SK-N-SH (cell line): ENCODE measurements around the gene DHRS1. TPM values are rescaled to one million over a fixed set of nuclear protein-coding genes. Genes with fewer than 3 reads are reported as not detected.

Source experiments
- CTCF ChIA-PET: fragments of 300-600, 350-600 bp; formaldehyde crosslinking; extraction: SDS; loops from one replicate; lab custom pipeline; 2021; lab: Yijun Ruan, JAX
- POLR2A ChIA-PET: fragments of 350-600 bp; sonication (Branson Sonifier 250); formaldehyde crosslinking; extraction: SDS; loops from one replicate; lab custom pipeline; 2020; ENCODE audit warnings: antibody characterized with exemption, inconsistent platforms; lab: Yijun Ruan, JAX
- DNase-seq: peaks from one replicate; pipeline ENCODE4 v3.0.0; 2012
- H2AFZ ChIP-seq: fragments of 200-600 bp; sonication (generic); 2 replicates; pipeline ENCODE4 v1.8.1; 2016; ENCODE audit warnings: antibody characterized with exemption, mild to moderate bottlenecking, low read depth
- H3F3A ChIP-seq: fragments of 200-600 bp; sonication (generic); replicated peaks from 2 replicates; pipeline ENCODE3; 2016; ENCODE audit warnings: antibody characterized with exemption, mild to moderate bottlenecking; ENCODE audit not compliant: insufficient read depth
- H3K27ac ChIP-seq, 2 experiments: fragments of 200-500 bp in 1 of 2; fragments of 200-600 bp in 1 of 2; sonication (Bioruptor generic) in 1 of 2; sonication (generic), shearing (Covaris generic) in 1 of 2; 2 replicates each; pipeline versions ENCODE4 v1.5.1 to v1.6.1; 2014 to 2016; ENCODE audit warnings: low read depth in 2 of 2, inconsistent platforms in 1 of 2, low read length in 1 of 2, mild to moderate bottlenecking in 1 of 2, mixed read lengths in 1 of 2
- H3K27me3 ChIP-seq: fragments of 200-600 bp; sonication (generic), shearing (Covaris generic); 2 replicates; pipeline ENCODE4 v1.6.1; 2016; ENCODE audit warnings: mixed run types; ENCODE audit not compliant: insufficient read depth
- H3K36me3 ChIP-seq, 2 experiments: fragments of 200-500 bp in 1 of 2; fragments of 200-600 bp in 1 of 2; sonication (Bioruptor generic) in 1 of 2; sonication (generic) in 1 of 2; replicated peaks in 1 of 2; 2 replicates each; pipeline versions ENCODE3 to v1.5.1; 2014 to 2016; ENCODE audit warnings: low read length in 1 of 2, mild to moderate bottlenecking in 1 of 2; ENCODE audit not compliant: insufficient read depth in 2 of 2, control insufficient read depth in 1 of 2
- H3K4me1 ChIP-seq, 2 experiments: fragments of 200-500 bp in 1 of 2; fragments of 200-600 bp in 1 of 2; sonication (Bioruptor generic) in 1 of 2; sonication (generic), shearing (Covaris generic) in 1 of 2; 2 replicates each; pipeline versions ENCODE4 v1.5.1 to v1.6.1; 2014 to 2016; ENCODE audit warnings: low read depth in 1 of 2, low read length in 1 of 2, mixed run types in 1 of 2; ENCODE audit not compliant: insufficient read depth in 2 of 2, control insufficient read depth in 1 of 2
- H3K4me2 ChIP-seq: fragments of 200-600 bp; sonication (generic), shearing (Covaris generic); 2 replicates; pipeline ENCODE4 v1.6.1; 2017; ENCODE audit warnings: mixed run types
- H3K4me3 ChIP-seq, 2 experiments: fragments of 200-500 bp in 1 of 2; fragments of 200-600 bp in 1 of 2; sonication (Bioruptor generic) in 1 of 2; sonication (generic), shearing (Covaris generic) in 1 of 2; 2 replicates each; pipeline versions ENCODE4 v1.5.1 to v1.8.1; 2014 to 2016; ENCODE audit warnings: low read depth in 2 of 2, inconsistent platforms in 1 of 2, low read length in 1 of 2, mild to moderate bottlenecking in 1 of 2, mixed read lengths in 1 of 2, moderate library complexity in 1 of 2
- H3K79me2 ChIP-seq: fragments of 200-600 bp; sonication (generic); 2 replicates; pipeline ENCODE4 v1.8.1; 2017; ENCODE audit warnings: mild to moderate bottlenecking; ENCODE audit not compliant: insufficient read depth
- H3K9ac ChIP-seq: fragments of 200-600 bp; sonication (generic); 2 replicates; pipeline ENCODE4 v1.6.1; 2017; ENCODE audit warnings: mixed run types
- H3K9me2 ChIP-seq: fragments of 200-600 bp; sonication (generic); 2 replicates; pipeline ENCODE4 v1.6.1; 2017; ENCODE audit warnings: mixed run types
- H3K9me3 ChIP-seq: fragments of 200-600 bp; sonication (generic); 2 replicates; pipeline ENCODE4 v1.6.1; 2017; ENCODE audit warnings: mixed run types, mild to moderate bottlenecking, moderate library complexity
- H4K20me1 ChIP-seq: fragments of 200-600 bp; sonication (generic); 2 replicates; pipeline ENCODE4 v1.6.1; 2017; ENCODE audit warnings: mild to moderate bottlenecking, mixed run types; ENCODE audit not compliant: insufficient read depth
- CHD2 ChIP-seq: fragments of 150-350 bp; IDR thresholded peaks from 2 replicates; pipeline ENCODE4 v1.6.1; 2018; ENCODE audit warnings: low read length; ENCODE audit not compliant: partially characterized antibody
- ELF1 ChIP-seq: IDR thresholded peaks from 2 replicates; pipeline ENCODE4 v1.4.0; 2012
- EZH2phosphoT487 ChIP-seq: fragments of 200-600 bp; sonication (generic); IDR thresholded peaks from 2 replicates; pipeline ENCODE4 v1.6.1; 2017; ENCODE audit warnings: low read depth, mixed run types, mild to moderate bottlenecking, antibody characterized with exemption, moderate library complexity, borderline replicate concordance
- FOXJ3 ChIP-seq: sonication (generic); formaldehyde crosslinking; IDR thresholded peaks from 2 replicates; pipeline ENCODE4 v1.5.1; 2020; ENCODE audit warnings: mild to moderate bottlenecking, missing genetic modification reagents
- FOXM1 ChIP-seq: IDR thresholded peaks from 2 replicates; pipeline ENCODE4 v1.4.0; 2012; ENCODE audit warnings: low read depth, mild to moderate bottlenecking
- GABPA ChIP-seq: IDR thresholded peaks from 2 replicates; pipeline ENCODE4 v1.4.0; 2012; ENCODE audit warnings: low read depth, mild to moderate bottlenecking
- GATA2 ChIP-seq: sonication (generic); formaldehyde crosslinking; IDR thresholded peaks from 2 replicates; pipeline ENCODE4 v1.5.0; 2020; ENCODE audit warnings: mild to moderate bottlenecking, missing genetic modification reagents
- JUND ChIP-seq: IDR thresholded peaks from 2 replicates; pipeline ENCODE4 v1.4.0; 2012
- POLR2AphosphoS5 ChIP-seq: IDR thresholded peaks from 2 replicates; pipeline ENCODE4 v1.6.1; 2012; ENCODE audit warnings: low read depth, low read length
- RCOR1 ChIP-seq: fragments of 150-350 bp; IDR thresholded peaks from 2 replicates; pipeline ENCODE4 v1.6.1; 2017; ENCODE audit warnings: antibody characterized with exemption, low read length
- RFX5 ChIP-seq: IDR thresholded peaks from 2 replicates; pipeline ENCODE4 v1.6.1; 2012; ENCODE audit warnings: mild to moderate bottlenecking, improper control_type of control experiment, low read length
- SIN3A ChIP-seq: IDR thresholded peaks from 2 replicates; pipeline ENCODE4 v1.6.1; 2012; ENCODE audit warnings: low read depth, mild to moderate bottlenecking, low read length, moderate library complexity, borderline replicate concordance
- TCF12 ChIP-seq: IDR thresholded peaks from 2 replicates; pipeline ENCODE4 v1.4.0; 2012
- WGBS: methylation state at CpG from one replicate; pipeline ENCODE4 v1.1.6; 2017; ENCODE audit warnings: low lambda C conversion rate; 5-methylcytosine and 5-hydroxymethylcytosine counted together
- polyA plus RNA-seq, 3 experiments: library from polyadenylated mRNA; depleted of rRNA; stranded (reverse); fragments of >200 nt; gene quantifications; 2 replicates each; pipeline ENCODE4 v1.2.3, GENCODE V29; 2012
- TF ChIP-seq, protein P1 (sequence below): IDR thresholded peaks from 2 replicates; pipeline ENCODE4 v1.6.1; 2012; ENCODE audit warnings: mild to moderate bottlenecking, low read depth, low read length, moderate library complexity
- TF ChIP-seq, protein P2 (sequence below): fragments of 150-350 bp; IDR thresholded peaks from 2 replicates; pipeline ENCODE4 v1.6.1; 2017; ENCODE audit warnings: antibody characterized with exemption, low read length, low read depth, borderline replicate concordance
- TF ChIP-seq, protein P3 (sequence below): IDR thresholded peaks from 2 replicates; pipeline ENCODE4 v1.4.0; 2012; ENCODE audit warnings: low read depth
- TF ChIP-seq, protein P4 (sequence below): fragments of 200-600 bp; sonication (generic); IDR thresholded peaks from 2 replicates; pipeline ENCODE4 v1.6.1; 2017; ENCODE audit warnings: antibody characterized with exemption, mild to moderate bottlenecking, moderate library complexity
- TF ChIP-seq, protein P5 (sequence below): IDR thresholded peaks from 2 replicates; pipeline ENCODE4 v1.4.0; 2012; ENCODE audit warnings: low read depth, borderline replicate concordance
- TF ChIP-seq, protein P6 (sequence below): IDR thresholded peaks from 2 replicates; pipeline ENCODE4 v1.4.0; 2012; ENCODE audit warnings: low read depth, borderline replicate concordance
- TF ChIP-seq, protein P7 (sequence below): IDR thresholded peaks from 2 replicates; pipeline ENCODE4; 2012

DHRS1 gene
- 65.4 and 71.7 TPM in 2 replicates for polyA plus RNA-seq (2012; rRNA removed)
- 35.1 and 41.5 TPM in 2 replicates for polyA plus RNA-seq (2012; cell fraction: cytosol; rRNA removed)
- polyA plus RNA-seq (2012; cell fraction: nucleus; rRNA removed), result 154 and 173 TPM in 2 replicates

DNA sequence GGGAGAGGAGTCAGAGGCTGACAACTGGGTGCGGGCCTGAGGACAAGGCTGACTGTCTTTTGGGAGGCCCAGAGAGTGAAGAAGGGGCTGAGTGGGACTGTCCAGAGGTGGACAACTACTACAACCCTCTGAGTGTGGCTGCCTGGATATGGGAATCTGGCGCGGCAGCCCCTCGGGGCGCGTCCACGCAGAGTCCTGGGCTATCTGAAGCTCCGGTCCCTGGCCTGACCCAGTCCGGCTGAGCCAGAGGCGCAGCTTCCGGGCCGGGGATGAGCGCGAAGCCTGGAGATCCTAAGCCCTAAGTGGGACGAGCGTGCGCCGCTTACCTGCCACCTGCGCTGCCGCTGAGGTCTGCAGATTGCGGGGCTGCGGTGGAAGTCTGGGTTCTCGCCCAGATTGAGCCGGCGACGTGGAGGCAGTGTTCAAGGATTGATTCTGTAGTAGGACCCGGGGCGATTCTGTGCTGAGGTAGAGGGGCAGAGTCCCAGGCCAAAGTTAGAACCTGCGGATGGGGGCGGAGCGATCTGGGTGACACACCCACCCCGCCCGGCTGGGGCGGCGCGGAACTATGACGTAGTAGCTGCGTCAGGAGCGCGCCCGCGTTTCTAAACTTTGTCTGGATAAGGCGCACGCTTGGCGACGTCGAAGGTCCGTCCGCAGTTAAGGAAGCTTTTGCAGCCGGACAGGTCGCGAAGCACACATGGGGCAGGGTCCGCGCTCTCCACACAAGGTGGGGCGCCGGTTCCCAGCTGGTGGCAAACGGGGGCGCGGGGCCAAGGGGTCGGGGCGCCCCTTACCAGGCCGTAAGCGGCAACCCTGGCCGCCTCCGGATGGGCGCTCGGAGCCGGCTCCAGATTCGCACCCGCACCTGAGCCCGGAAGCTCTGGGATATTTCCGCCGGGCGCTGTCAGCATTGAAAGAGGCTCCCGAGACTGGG is at the start of gene DHRS1, which contains the start of gene NOP9:
Gene DHRS1, minus strand, starts transcription at position 526 of the 937 bp plus-strand sequence. CDS start 674 bp downstream, outside the sequence.
Gene NOP9, plus strand, starts transcription at position 596 of the 937 bp plus-strand sequence. Its CDS starts 105 bp downstream, at position 701.
- H3K4me2 ChIP-seq, result peak within 1 kb of the TSS; percentile 98
- peaks cover 28% of the 10 kb centered on the region for H3K79me2 ChIP-seq
- under 1% methylated on average over 44 of the region's 75 CpGs for WGBS
- CTCF ChIA-PET, result interaction anchor here (0.8 to 8.1 kb wide), 9 partner anchors 9 to 208 kb away, joined by 3 to 191 read pairs (median 20); partner anchors contain the start of genes CHMP4A, CIDEB, LTB4R2 and MDP1
- H3K9me3 ChIP-seq, result no peaks in the 10 kb centered on the region
- H3K9me2 ChIP-seq, result no peaks in the 10 kb centered on the region
- peak within 1 kb of the TSS; percentile 90; the same call in 1 of the 2 replicates for H2AFZ ChIP-seq
- H3K9ac ChIP-seq, result peak within 1 kb of the TSS; percentile 82
- H3K27ac ChIP-seq, result peak within 1 kb of the TSS; percentile 63 to 69; a peak in 3 of 4 replicates
- H4K20me1 ChIP-seq, result no peaks in the 10 kb centered on the region
- peak; percentile 97 for DNase-seq
- H3K27me3 ChIP-seq, result no peaks in the 10 kb centered on the region
- peaks cover 13 to 14% of the 10 kb centered on the region in 2 experiments for H3K4me1 ChIP-seq
- peaks cover 21% of the 10 kb centered on the region for H3F3A ChIP-seq
- POLR2A ChIA-PET, result interaction anchor here (1.0 to 4.5 kb wide), 4 partner anchors 8 to 57 kb away, joined by 4 to 27 read pairs (median 5); partner anchors contain the start of genes CIDEB, RABGGTA and TINF2
- peak within 1 kb of the TSS; percentile 92 to 93 for H3K4me3 ChIP-seq
- peaks cover 41 to 48% of the 10 kb centered on the region in 2 experiments for H3K36me3 ChIP-seq
- TF ChIP-seq, protein P1, sequence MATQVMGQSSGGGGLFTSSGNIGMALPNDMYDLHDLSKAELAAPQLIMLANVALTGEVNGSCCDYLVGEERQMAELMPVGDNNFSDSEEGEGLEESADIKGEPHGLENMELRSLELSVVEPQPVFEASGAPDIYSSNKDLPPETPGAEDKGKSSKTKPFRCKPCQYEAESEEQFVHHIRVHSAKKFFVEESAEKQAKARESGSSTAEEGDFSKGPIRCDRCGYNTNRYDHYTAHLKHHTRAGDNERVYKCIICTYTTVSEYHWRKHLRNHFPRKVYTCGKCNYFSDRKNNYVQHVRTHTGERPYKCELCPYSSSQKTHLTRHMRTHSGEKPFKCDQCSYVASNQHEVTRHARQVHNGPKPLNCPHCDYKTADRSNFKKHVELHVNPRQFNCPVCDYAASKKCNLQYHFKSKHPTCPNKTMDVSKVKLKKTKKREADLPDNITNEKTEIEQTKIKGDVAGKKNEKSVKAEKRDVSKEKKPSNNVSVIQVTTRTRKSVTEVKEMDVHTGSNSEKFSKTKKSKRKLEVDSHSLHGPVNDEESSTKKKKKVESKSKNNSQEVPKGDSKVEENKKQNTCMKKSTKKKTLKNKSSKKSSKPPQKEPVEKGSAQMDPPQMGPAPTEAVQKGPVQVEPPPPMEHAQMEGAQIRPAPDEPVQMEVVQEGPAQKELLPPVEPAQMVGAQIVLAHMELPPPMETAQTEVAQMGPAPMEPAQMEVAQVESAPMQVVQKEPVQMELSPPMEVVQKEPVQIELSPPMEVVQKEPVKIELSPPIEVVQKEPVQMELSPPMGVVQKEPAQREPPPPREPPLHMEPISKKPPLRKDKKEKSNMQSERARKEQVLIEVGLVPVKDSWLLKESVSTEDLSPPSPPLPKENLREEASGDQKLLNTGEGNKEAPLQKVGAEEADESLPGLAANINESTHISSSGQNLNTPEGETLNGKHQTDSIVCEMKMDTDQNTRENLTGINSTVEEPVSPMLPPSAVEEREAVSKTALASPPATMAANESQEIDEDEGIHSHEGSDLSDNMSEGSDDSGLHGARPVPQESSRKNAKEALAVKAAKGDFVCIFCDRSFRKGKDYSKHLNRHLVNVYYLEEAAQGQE, result no peak
- TF ChIP-seq SIN3A, result peak; percentile 94
- TF ChIP-seq POLR2AphosphoS5, result peak; percentile 76
- TF ChIP-seq, protein P2, sequence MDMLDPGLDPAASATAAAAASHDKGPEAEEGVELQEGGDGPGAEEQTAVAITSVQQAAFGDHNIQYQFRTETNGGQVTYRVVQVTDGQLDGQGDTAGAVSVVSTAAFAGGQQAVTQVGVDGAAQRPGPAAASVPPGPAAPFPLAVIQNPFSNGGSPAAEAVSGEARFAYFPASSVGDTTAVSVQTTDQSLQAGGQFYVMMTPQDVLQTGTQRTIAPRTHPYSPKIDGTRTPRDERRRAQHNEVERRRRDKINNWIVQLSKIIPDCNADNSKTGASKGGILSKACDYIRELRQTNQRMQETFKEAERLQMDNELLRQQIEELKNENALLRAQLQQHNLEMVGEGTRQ, result no peak
- TF ChIP-seq, protein P3, sequence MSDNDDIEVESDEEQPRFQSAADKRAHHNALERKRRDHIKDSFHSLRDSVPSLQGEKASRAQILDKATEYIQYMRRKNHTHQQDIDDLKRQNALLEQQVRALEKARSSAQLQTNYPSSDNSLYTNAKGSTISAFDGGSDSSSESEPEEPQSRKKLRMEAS, result peak; percentile 92
- 0 out of 2 replicates have a peak, but pooled peaks have one; percentile 27 for TF ChIP-seq RCOR1
- TF ChIP-seq ELF1, result no peak; the same call in 1 of the 2 replicates
- TF ChIP-seq, protein P4, sequence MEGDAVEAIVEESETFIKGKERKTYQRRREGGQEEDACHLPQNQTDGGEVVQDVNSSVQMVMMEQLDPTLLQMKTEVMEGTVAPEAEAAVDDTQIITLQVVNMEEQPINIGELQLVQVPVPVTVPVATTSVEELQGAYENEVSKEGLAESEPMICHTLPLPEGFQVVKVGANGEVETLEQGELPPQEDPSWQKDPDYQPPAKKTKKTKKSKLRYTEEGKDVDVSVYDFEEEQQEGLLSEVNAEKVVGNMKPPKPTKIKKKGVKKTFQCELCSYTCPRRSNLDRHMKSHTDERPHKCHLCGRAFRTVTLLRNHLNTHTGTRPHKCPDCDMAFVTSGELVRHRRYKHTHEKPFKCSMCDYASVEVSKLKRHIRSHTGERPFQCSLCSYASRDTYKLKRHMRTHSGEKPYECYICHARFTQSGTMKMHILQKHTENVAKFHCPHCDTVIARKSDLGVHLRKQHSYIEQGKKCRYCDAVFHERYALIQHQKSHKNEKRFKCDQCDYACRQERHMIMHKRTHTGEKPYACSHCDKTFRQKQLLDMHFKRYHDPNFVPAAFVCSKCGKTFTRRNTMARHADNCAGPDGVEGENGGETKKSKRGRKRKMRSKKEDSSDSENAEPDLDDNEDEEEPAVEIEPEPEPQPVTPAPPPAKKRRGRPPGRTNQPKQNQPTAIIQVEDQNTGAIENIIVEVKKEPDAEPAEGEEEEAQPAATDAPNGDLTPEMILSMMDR, result no peak
- TF ChIP-seq RFX5, result no peak
- no peak for TF ChIP-seq FOXJ3 (CRISPR knock-in tag)
- TF ChIP-seq FOXM1, result no peak
- 0 out of 2 replicates have a peak, but pooled peaks have one; percentile 20 for TF ChIP-seq GABPA
- TF ChIP-seq JUND, result no peak
- peak; percentile 66 for TF ChIP-seq CHD2
- TF ChIP-seq, protein P5, sequence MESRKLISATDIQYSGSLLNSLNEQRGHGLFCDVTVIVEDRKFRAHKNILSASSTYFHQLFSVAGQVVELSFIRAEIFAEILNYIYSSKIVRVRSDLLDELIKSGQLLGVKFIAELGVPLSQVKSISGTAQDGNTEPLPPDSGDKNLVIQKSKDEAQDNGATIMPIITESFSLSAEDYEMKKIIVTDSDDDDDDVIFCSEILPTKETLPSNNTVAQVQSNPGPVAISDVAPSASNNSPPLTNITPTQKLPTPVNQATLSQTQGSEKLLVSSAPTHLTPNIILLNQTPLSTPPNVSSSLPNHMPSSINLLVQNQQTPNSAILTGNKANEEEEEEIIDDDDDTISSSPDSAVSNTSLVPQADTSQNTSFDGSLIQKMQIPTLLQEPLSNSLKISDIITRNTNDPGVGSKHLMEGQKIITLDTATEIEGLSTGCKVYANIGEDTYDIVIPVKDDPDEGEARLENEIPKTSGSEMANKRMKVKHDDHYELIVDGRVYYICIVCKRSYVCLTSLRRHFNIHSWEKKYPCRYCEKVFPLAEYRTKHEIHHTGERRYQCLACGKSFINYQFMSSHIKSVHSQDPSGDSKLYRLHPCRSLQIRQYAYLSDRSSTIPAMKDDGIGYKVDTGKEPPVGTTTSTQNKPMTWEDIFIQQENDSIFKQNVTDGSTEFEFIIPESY, result no peak
- TF ChIP-seq, protein P6, sequence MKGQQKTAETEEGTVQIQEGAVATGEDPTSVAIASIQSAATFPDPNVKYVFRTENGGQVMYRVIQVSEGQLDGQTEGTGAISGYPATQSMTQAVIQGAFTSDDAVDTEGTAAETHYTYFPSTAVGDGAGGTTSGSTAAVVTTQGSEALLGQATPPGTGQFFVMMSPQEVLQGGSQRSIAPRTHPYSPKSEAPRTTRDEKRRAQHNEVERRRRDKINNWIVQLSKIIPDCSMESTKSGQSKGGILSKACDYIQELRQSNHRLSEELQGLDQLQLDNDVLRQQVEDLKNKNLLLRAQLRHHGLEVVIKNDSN, result no peak
- TF ChIP-seq TCF12, result peak; percentile 14; the same call in 1 of the 2 replicates
- no peak for TF ChIP-seq GATA2 (CRISPR knock-in tag)
- TF ChIP-seq, protein P7, sequence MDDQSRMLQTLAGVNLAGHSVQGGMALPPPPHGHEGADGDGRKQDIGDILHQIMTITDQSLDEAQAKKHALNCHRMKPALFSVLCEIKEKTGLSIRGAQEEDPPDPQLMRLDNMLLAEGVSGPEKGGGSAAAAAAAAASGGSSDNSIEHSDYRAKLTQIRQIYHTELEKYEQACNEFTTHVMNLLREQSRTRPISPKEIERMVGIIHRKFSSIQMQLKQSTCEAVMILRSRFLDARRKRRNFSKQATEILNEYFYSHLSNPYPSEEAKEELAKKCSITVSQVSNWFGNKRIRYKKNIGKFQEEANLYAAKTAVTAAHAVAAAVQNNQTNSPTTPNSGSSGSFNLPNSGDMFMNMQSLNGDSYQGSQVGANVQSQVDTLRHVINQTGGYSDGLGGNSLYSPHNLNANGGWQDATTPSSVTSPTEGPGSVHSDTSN, result no peak
- TF ChIP-seq EZH2phosphoT487, result no peak
